PC-3 (cell line): ENCODE data around the gene LGI4.

Experiments
- EZH2 ChIP-seq: fragments of 300-600 bp; sonication (generic); IDR thresholded peaks from one replicate; pipeline ENCODE4 v1.6.1; 2017; ENCODE audit warnings: antibody characterized with exemption, mild to moderate bottlenecking, low read length; ENCODE audit not compliant: unreplicated experiment
- EZH2phosphoT487 ChIP-seq: fragments of 300-600 bp; sonication (generic); IDR thresholded peaks from 2 replicates; pipeline ENCODE4 v1.6.1; 2018; ENCODE audit warnings: mild to moderate bottlenecking, antibody characterized with exemption, low read length, borderline replicate concordance
- TF ChIP-seq, protein P1 (sequence below): fragments of 300-600 bp; sonication (generic); conservative IDR thresholded peaks from 2 replicates; pipeline ENCODE4 v1.5.1; 2017; ENCODE audit warnings: antibody characterized with exemption, low read depth, mild to moderate bottlenecking, low read length

- TF ChIP-seq, protein P1, sequence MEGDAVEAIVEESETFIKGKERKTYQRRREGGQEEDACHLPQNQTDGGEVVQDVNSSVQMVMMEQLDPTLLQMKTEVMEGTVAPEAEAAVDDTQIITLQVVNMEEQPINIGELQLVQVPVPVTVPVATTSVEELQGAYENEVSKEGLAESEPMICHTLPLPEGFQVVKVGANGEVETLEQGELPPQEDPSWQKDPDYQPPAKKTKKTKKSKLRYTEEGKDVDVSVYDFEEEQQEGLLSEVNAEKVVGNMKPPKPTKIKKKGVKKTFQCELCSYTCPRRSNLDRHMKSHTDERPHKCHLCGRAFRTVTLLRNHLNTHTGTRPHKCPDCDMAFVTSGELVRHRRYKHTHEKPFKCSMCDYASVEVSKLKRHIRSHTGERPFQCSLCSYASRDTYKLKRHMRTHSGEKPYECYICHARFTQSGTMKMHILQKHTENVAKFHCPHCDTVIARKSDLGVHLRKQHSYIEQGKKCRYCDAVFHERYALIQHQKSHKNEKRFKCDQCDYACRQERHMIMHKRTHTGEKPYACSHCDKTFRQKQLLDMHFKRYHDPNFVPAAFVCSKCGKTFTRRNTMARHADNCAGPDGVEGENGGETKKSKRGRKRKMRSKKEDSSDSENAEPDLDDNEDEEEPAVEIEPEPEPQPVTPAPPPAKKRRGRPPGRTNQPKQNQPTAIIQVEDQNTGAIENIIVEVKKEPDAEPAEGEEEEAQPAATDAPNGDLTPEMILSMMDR = no peak
- TF ChIP-seq EZH2phosphoT487 (no peak), EZH2 (no peak)
Measured at GRCh38 chr19:35106898-35107541, 27.8 kb downstream of the LGI4 start.
